ENCODE results near the gene CDSN. TPM values are rescaled to one million over a fixed set of nuclear protein-coding genes. Genes with fewer than 3 reads are reported as not detected.

CDSN gene
- total and polyA plus RNA-seq, 2 experiments from 2014 or later = not detected

- Histone ChIP-seq H4K20me1 (ENCODE audit: insufficient read depth, poor library complexity, severe bottlenecking) (no peaks in the 10 kb centered on the region), H3K4me1 (ENCODE audit: insufficient read depth) (peaks cover 4% of the 10 kb centered on the region), H3K27me3 (no peaks in the 10 kb centered on the region), H3K4me3 (no peak overlapping the region), H3K79me2 (no peaks in the 10 kb centered on the region), H3K9me2 (replicated peaks; ENCODE audit: insufficient read depth) (no peaks in the 10 kb centered on the region), H3K9me3 (ENCODE audit: low read depth) (no peaks in the 10 kb centered on the region), H3K27ac (no peak overlapping the region), H2AFZ (no peak overlapping the region), H3K36me3 (replicated peaks; ENCODE audit: insufficient read depth, low read depth) (no peaks in the 10 kb centered on the region), H3K4me2 (no peak overlapping the region)
- WGBS (ENCODE audit: low lambda C conversion rate, missing lambda C conversion rate) = 94% methylated on average over 10 of the region's 10 CpGs
- no peak for DNase-seq (ENCODE audit: low spot score)
- TF ChIP-seq CTCF (IDR thresholded peaks at IDR 0.05; ENCODE audit: poor library complexity) = no peak
- TF ChIP-seq EZH2 (IDR thresholded peaks at IDR 0.05; ENCODE audit: borderline replicate concordance) = no peak
Measured at GRCh38 chr6:31135710-31136109, 15.5 kb upstream of the CDSN start.

GRCh38 chr6:31132806-31133205, 12.6 kb upstream of the CDSN start:
- TF ChIP-seq CTCF (IDR thresholded peaks at IDR 0.05; ENCODE audit: poor library complexity) (no peak), EZH2phosphoT487 (IDR thresholded peaks at IDR 0.05; ENCODE audit: low read depth, severe bottlenecking, unreplicated experiment) (no peak), EZH2 (IDR thresholded peaks at IDR 0.05; ENCODE audit: borderline replicate concordance) (no peak)
- H3K4me1 ChIP-seq (ENCODE audit: insufficient read depth) = peaks cover 3% of the 10 kb centered on the region
- no peak overlapping the region for H3K27ac ChIP-seq
- H3K36me3 ChIP-seq (replicated peaks; ENCODE audit: insufficient read depth, low read depth) = no peaks in the 10 kb centered on the region
- H3K79me2 ChIP-seq = no peaks in the 10 kb centered on the region
- no peaks in the 10 kb centered on the region for H3K9me2 ChIP-seq (replicated peaks; ENCODE audit: insufficient read depth)
- 80% methylated on average over 6 of the region's 6 CpGs for WGBS (ENCODE audit: low lambda C conversion rate, missing lambda C conversion rate)
- no peak for DNase-seq (ENCODE audit: low spot score)
- H3K4me3 ChIP-seq = no peak overlapping the region
- H4K20me1 ChIP-seq (ENCODE audit: insufficient read depth, poor library complexity, severe bottlenecking) = no peaks in the 10 kb centered on the region
- H2AFZ ChIP-seq = no peak overlapping the region
- H3K4me2 ChIP-seq = no peak overlapping the region
- H3K27me3 ChIP-seq = no peaks in the 10 kb centered on the region
- no peaks in the 10 kb centered on the region for H3K9me3 ChIP-seq (ENCODE audit: low read depth)

- WGBS (ENCODE audit: low lambda C conversion rate, missing lambda C conversion rate) = 88% methylated on average over 3 of the region's 3 CpGs
- Histone ChIP-seq H3K9me3 (ENCODE audit: low read depth) (no peaks in the 10 kb centered on the region), H3K27ac (no peak overlapping the region)
Measured at GRCh38 chr6:31131595-31131994, 11.3 kb upstream of the CDSN start.

More at GRCh38 chr6:31131595-31131994, 11.3 kb upstream of the CDSN start:
- Histone ChIP-seq H4K20me1 (ENCODE audit: insufficient read depth, poor library complexity, severe bottlenecking) (no peaks in the 10 kb centered on the region), H3K4me2 (no peak overlapping the region), H3K9me2 (replicated peaks; ENCODE audit: insufficient read depth) (no peaks in the 10 kb centered on the region), H3K4me3 (no peak overlapping the region), H3K36me3 (replicated peaks; ENCODE audit: insufficient read depth, low read depth) (no peaks in the 10 kb centered on the region), H3K27me3 (no peaks in the 10 kb centered on the region), H3K79me2 (no peaks in the 10 kb centered on the region), H2AFZ (no peak overlapping the region), H3K4me1 (ENCODE audit: insufficient read depth) (peaks cover under 1% of the 10 kb centered on the region)
- TF ChIP-seq EZH2phosphoT487 (IDR thresholded peaks at IDR 0.05; ENCODE audit: low read depth, severe bottlenecking, unreplicated experiment) (no peak), CTCF (IDR thresholded peaks at IDR 0.05; ENCODE audit: poor library complexity) (no peak), EZH2 (IDR thresholded peaks at IDR 0.05; ENCODE audit: borderline replicate concordance) (no peak)
- no peak for DNase-seq (ENCODE audit: low spot score)
